Activated T-cell treated with anti-CD3 and anti-CD28 coated beads, Interleukin-2, amount 50 U/mL, for 1 hour (primary cell): Measurements from ENCODE around the gene GALNTL6.

Experiments
- DNase-seq: peaks from one replicate; pipeline ENCODE4 v3.0.0-alpha.2; 2020

Gene GALNTL6

GRCh38 chr4:172134521-172134920, 321.3 kb downstream of the GALNTL6 start:
- no peak for DNase-seq

DNA sequence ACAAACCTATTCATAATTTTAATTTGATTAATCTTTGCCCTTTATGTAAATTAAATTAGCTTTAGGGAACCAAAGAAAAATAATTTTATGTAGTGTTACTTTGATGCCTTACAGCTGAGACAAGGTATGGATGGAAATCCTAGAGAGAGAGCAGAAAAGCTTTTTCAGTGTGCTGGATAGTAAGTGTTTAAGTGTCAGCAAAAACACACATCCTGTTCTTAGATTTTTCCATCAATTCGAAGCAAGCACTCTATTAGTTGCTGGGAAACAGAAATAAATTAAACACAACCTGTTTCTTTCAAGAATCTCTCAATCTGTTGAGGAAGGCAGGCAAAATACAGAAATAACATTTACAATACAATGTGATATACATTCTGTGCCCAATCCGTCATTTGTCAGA, 327.8 kb downstream of the GALNTL6 start:
- DNase-seq: no peak

GRCh38 chr4:172142281-172142741, 329.1 kb downstream of the GALNTL6 start:
- no peak for DNase-seq

DNA sequence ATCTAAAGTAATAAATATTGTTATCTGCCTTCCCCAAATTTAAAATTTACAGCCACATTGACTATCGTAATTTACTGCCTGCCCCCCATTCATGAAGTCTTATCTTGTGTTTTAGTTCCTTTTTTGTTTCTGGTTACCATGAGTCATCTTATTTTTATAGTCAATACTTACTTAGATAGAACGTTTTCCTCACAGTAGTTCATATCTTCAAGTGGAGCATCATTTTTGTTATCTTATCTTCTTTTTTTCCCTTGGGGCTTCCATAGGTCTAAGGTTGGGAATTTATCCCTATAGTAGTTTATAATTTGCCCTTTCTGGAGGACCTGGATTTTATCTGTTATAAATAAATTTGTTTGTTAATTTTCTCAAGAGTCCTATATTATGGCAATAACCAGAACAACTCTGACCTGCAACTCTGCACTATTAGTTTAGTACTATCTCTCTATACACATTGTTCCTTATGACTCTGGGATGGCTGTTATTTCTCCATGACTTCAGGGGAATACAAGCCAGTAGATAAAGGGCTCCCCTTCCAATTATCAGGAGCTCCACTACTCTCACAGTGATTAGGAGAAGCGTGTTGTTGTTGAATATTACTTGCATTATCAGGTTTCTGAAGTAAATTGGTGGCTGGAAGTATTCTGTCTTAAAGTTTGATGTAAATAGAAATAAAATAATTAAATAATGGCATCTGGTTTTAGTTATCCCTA, 330.6 kb downstream of the GALNTL6 start:
- DNase-seq: no peak

- no peak for DNase-seq
Measured at GRCh38 chr4:172147687-172148086, 334.5 kb downstream of the GALNTL6 start.

GRCh38 chr4:172149329-172149728, 336.1 kb downstream of the GALNTL6 start:
- DNase-seq: no peak

DNA sequence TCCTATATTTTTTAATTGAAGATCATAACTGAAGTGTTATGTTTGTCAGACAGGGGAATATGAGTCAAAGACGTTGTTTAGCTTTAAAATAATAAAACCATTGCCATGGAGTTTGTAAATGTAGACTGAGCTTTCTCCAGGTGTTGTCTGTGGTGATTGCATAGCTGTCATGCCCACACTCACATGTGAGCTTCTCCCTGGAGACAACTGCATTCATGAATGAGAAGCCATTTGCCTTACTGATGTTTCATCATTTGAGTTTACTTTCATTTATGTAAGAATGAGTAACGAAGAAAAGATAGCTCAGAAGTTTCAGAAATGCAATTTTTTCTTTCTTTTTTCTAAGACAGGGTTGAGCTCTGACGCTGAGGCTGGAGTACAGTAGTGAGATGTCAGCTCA, 339.1 kb downstream of the GALNTL6 start:
- DNase-seq: no peak

GRCh38 chr4:172153719-172154118, 340.5 kb downstream of the GALNTL6 start:
- no peak for DNase-seq

GRCh38 chr4:172155838-172156345, 342.7 kb downstream of the GALNTL6 start:
- DNase-seq: no peak

DNA sequence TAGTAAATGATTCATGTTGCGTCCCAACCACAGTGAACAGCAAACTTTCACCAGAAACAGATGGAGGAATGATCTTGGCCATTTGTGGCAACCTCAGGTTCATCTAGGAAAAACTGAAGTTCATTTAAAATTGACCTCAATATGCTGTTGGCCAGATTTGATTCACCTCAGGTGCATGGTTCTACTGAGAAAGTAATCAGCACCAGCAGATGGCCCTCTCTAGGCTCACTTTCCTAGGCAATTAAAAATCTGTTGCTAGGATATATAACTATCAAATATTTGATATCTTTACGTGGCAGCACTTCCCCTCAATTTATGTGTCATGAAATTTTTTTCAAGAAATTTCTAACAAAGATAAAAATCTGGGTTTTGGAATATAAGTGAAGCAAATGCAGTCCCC, 344.7 kb downstream of the GALNTL6 start:
- no peak for DNase-seq

GRCh38 chr4:172163215-172163614, 350.0 kb downstream of the GALNTL6 start:
- DNase-seq: no peak

DNA sequence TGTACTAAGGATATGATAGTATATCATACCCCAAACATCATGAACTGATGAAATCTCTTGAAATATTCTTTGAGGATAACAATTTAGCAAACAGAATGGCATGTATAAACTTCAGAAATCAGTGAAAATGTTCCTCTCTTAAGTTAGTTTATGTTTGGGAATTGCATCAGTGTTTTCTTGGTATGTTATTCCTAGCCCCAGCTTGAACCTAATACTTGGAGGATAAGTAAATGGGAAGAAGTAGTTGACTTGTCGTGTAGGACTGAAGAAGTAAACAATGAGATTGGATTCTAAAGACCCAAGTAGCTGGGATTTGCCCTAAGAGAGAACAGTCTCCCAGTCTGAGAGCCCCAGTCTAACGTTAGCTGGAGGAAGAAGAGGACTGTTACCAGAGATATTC, 355.7 kb downstream of the GALNTL6 start:
- no peak for DNase-seq

GRCh38 chr4:172169871-172170270, 356.7 kb downstream of the GALNTL6 start:
- no peak for DNase-seq

- DNase-seq: no peak
Measured at GRCh38 chr4:172173206-172173605, 360.0 kb downstream of the GALNTL6 start.

DNA sequence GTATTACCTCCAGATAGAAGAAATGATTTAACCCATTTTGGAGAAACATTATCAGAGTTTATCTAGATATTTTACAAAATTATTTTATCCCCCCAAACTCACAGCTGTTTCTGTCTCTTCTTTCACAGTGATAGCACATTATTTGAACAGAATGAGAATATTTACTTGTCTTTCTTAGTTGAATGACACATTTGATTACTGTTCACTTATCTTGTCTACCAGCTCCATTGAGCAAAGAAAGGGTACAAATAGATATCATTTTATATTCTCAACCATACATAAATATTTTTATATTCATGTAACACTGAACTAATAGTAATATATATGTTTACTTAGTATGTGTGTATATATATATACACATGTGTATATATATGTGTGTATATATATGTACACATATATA, 364.2 kb downstream of the GALNTL6 start:
- no peak for DNase-seq

DNA sequence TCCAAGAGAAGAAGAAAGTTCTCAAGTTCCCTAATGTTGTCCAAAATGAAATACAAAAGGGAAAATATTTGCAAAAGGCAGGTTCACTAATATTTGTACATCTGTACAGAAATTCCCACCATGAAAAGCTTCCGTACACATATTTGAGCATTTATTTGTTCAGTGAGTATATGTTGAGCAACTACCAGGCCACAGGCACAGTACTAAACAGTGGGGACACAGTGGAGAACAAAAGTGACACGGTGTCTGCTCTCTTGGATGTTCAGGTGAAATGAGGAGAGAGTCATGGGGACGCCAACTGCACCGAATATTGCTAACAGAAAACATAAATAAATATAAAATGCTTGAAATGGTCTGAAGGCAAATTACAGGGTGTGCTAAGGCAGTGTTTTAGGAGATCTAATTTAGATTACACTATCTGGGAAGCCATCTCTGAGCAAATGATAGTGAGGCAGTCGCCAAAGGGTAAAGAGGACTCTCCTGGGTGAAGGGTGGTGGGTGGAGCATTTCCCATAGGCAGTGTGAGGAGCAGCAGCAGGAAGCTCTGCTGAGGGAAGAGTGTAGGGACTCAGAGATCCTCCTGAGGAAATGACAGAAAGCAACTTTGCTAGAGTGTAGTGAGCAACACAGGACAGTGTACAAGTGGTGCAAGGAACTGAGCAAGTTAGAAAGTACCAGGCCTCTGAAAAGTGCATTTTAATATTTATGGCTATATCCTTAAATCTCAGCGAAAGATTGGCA, 375.2 kb downstream of the GALNTL6 start:
- no peak for DNase-seq

DNA sequence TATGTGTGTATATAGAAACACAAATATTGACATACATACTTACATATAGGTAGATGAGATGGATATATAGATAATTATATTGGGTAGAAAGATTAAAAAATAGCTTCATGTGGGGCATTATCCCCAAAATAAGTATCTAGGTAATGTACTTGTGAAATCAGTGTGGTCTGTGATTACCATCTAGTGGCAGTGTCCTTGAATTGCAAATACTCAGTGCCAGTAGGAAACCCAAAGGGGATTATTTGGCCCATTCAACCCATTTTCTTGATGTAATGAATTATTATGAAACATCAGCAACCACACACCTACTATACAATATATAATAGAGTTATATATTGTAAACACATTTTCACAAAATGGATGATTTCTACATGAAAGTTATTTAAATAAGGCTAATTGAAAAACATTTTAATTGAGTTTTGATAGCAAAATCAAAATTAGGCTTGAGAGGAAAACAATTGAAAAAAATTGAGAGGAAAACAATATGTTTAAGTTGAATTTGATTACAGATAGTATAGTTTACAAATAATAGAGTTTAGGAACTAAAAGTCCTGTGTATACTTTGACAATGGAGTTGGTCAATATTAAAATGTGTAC, 389.4 kb downstream of the GALNTL6 start:
- no peak for DNase-seq

- no peak for DNase-seq
Measured at GRCh38 chr4:172207258-172207657, 394.1 kb downstream of the GALNTL6 start.

DNA sequence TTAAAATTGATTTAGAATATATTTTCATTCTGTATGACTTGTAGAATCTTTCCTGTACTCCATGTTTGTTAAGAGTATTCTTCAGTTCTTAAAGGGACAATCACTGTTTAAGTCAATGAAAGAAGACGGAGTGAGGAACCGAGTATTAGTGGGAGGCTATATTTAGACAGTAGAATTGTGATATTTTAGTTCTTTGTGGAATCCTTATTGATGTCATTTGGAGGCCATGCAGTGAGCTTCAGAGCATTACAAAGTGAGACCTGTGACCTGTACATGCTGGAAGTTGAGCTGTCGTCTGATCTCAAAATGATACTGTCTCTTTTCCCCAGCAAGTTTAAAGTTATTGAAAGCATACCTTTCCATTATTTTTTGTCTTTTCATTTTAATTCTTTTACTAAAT, 394.7 kb downstream of the GALNTL6 start:
- DNase-seq: no peak

GRCh38 chr4:172220679-172221078, 407.5 kb downstream of the GALNTL6 start:
- DNase-seq: no peak

DNA sequence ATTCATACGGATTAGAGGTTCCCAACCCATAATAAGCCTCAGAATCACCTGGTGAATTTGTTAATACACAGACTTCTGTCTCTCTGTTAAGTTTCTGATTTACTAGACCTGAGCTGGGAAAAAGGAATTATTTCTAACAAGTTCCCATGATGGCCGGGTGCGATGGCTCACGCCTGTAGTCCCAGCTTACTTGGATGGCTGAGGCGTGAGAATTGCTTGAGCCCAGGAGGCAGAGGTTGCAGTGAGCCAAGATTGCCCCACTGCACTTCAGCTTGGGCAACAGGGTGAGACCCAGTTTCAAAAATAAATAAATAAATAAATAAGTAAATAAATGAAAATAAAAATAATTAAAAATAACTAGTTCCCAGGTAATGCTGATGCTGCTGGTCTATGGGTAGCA, 412.3 kb downstream of the GALNTL6 start:
- DNase-seq: no peak

GRCh38 chr4:172232966-172233365, 419.8 kb downstream of the GALNTL6 start:
- DNase-seq: no peak

GRCh38 chr4:172243551-172243950, 430.3 kb downstream of the GALNTL6 start:
- DNase-seq: no peak

DNA sequence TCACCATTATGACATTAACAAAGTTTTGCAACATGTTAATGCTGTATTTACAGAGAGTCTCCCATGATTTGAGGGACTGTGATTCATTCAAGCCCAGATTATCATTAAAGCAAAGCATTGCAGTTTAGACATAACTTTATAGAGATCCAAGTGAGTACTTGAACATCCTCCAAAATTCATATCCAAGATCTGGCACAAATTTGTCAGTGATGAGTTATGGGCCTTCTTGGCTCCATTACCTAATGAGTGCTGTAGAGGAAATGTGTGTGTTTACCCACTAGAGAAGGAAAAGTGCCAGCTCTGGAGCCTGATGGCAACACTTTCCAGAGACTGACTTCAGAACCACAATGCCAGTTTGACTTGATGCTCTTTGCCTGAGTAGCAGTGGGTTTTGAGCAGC, 432.3 kb downstream of the GALNTL6 start:
- no peak for DNase-seq
